ENCODE data around the gene HOXA11.

The HOXA11 gene

DNA sequence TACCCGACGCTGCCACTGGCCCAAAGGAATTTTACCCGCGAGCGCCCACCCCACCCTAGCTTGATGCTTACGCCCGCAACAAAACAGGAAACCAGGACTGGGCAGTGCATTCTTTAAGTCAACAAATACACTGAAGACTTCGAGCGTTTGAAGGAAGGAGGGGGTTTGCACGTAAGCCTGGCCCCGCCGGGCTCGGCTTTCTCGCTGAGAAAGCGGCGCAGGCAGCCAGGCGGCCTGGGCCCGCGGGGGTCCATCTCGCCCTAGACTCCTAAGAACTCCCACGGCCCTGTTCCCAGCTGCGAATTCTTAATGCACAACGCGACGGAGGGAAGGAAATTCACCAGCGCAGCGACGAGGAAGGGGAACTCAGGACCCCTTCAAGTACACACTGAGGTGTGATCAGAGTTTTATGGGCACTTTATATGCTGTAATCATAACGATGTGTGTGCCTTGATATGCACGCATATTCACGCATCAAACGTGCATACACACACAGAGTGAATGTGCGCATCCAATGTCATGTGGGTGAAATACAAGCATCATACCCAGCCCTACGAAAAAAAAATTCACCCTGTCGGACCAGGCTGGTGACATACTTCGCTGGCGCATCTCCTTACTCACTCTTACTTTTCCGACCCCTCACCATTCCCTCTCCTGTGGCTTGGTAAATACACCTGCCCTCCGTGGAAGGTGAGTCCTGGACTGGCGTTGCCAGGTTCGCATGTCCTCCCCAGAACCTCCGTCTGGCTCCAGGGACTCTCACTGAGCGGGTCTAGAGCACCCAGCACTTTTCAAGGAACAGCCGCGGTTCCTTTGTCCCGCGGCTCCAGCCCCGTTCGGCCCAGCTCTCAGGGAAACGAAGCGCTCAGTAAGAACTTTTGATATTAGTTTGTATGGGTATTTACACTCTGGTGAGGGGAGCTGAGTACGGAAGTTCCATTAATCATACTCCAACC lies 20.6 kb upstream of the HOXA11 start:
- DNase-seq: no peak

GRCh38 chr7:27204851-27205322 lies 19.9 kb upstream of the HOXA11 start:
- no peak for DNase-seq

DNA sequence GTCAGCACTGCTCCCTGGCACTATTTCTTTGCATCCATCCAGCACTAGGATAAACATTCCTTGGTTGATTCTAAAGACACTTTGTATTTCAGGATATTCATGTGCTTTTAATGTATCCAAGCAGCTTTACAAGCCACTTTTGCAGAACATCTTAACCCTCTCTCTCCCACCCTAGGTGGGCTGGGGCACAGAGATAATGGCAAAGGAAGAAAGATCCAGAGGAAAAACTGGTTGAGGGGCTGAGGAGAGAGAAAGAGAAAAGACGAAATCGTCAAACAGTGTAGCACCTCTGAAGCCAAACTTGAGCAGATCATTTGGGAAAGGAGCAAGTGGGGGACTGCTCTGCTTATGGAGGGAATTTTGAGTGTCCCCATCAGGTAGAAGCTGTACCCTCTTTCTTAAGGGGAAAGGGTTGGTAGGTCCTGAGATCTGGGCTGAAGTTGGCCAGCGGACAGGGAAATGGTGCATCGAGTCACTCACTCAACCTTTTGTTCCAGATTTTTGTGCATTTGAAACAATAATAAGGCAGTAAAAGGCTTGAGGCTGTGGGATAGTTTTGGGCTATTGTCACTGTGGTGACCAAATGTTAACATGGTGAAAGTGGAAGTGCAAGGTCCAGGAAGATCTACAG lies 19.0 kb upstream of the HOXA11 start:
- DNase-seq: no peak

DNA sequence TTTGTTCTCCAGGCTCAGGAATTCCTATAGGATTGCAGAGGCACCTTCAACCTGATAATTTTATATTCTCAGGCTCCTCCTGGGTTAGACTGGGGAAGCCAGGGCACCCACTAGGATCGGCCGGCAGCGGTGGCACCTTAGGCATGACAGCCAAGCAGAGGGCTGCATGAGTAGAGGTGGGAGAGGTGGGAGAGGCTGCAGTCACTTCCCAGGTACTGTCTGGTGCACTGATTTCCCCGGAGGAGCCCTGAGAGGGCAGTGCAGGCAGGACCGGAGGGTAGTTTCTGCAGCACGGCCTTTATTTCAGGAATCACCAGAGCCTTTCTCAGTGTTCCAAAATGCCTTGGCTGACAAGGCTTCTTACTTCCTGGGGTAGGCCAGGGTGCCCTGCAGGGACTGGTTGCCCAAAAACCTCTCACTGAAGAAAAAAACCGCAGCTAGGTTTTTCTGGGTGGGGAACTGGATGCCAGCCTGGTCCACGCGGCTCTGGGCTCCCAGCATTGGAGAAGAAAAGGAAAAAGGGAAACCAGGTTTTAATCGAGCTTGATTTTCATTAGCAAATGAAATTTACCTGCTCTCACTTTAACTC lies 18.4 kb upstream of the HOXA11 start:
- DNase-seq: no peak

- DNase-seq: no peak
Observed at GRCh38 chr7:27202862-27203134, 17.8 kb upstream of the HOXA11 start.

- no peak for DNase-seq
Observed at GRCh38 chr7:27202018-27202861, 17.2 kb upstream of the HOXA11 start.

GRCh38 chr7:27201580-27202017 lies 16.6 kb upstream of the HOXA11 start:
- no peak for DNase-seq

DNA sequence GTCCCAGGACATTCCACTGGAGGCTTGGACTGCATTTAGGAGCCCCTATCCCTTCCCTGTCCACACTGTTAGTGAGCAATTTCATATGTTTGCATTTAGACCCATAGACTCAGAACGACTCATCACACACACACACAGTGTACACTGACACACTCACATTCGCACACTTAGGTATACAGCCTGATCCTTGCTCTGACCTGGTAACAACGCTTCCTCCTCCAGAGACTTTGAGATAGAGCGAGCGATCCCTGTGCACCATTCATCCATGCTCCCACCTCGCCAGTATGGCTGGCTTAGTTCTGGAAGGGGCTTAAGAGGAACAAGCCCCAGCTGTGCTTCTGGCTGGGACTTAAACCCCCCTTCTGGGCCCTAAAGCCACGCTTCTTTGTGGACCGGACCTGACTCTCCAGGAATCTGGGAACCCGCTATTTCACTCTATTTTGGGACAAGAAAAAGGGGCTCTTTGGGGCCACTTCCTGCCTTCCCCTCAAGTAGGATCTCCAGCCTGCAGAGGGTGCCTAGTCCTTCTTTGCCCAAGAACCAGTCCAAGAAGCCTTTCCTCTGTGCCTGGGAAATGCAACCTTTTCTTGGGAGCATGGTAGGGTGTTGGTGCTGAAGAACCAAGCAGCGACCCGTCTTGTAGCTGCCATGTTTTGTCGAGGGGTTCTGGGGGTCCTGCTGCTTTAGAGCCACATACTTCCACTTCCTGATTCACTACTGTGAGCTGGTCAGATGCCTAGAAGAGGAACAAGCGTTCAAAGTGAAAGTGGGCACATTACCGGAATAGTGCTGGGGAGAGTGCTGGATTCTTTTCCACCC lies 15.9 kb upstream of the HOXA11 start:
- DNase-seq: peak; percentile 20

DNA sequence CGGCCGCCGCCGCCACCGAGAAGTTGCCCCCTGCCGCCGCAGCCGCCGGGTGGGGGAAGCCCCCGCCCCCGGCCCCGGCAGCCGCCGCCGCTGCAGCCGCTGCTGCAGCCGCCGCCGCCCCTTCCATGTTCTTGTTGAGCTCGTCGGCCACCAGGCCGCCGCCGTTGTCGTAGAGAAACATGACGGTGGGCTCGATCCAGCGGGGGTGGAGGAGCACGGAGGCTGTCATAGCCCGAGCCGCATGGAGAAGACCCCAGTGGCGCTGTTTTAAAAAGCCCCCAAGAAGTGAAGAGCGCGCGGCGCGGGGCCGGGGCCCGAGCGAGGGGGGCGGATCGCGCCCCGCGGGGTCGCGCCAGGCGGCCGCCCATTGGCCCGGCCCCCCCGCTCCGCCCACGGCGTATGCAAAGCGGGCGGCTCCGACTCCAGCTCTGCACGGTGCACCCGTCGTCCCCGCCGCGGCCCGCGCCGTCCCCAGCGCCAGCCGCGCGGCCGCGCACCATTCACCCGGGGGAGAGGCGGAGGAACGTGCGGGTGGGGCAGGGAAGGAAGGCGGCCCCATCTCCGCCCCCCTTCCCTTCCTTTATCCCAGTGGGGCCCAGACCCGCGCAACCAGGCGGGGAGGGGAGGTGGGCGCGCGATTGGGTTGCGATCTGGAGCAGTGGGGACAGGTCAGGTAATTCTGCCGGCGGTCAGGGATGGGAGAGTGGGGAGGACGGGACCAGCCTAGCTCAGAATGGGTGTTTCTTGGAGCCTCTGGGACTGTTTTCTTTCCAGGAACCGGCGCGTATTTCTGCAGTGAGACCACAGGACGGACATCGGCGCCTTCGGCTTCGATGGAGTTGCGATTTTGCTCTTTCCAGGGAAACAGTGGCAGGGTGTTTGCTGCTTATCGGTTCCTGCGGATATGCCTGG lies 15.1 kb upstream of the HOXA11 start, which contains the start of gene HOXA13:
Gene HOXA13, minus strand, starts transcription at position 243 of the 912 bp plus-strand sequence. Its CDS starts 14 bp downstream, at position 229.
- DNase-seq: peak; percentile 61

DNA sequence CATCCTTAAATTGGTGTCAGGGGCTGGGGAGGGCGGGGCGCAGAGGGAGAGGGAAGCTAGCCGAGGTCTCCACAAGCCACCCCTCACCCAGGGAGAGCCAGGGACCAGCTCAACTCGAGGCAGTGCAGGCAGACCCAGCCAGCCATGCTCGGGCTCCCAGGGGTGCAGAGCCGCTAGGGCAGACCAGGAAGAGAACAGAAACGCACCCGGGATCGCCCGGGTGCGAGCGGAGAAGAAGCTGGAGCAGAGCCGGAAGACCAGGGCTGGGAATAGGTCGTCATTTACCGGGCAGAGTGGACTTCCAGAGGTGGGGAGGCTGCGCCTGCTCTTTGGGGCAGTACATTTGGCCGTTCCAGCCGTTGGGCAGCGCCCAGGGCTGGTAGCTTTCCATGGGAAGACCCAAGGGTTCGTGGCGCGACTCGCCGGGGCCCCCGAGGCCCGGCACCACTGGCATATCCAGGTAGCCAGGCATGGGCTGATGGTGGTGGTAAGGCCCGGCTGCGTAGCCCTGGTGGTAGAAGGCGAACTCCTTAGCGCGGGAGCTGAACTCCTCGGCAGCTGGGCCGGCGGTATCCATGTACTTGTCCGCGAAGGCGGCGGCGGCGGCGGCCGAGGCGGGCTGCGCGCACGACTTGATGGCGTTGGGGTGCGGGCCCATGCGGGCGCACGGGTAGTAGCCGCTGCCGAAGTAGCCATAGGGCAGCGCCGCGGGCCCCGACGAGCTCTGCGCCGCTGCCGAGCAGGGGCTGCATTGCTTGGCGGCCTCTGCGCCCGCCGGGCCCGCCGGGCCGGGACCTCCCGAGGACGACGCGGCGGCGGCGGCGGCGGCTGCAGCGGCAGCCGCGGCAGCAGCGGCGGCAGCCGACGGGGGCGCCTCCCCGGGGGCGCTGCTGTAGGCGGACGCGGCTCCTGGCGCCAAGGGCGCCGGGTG lies 14.1 kb upstream of the HOXA11 start:
- no peak for DNase-seq

- DNase-seq: no peak
Observed at GRCh38 chr7:27198138-27198841, 13.3 kb upstream of the HOXA11 start.

GRCh38 chr7:27197137-27198042 lies 12.4 kb upstream of the HOXA11 start:
- no peak for DNase-seq

DNA sequence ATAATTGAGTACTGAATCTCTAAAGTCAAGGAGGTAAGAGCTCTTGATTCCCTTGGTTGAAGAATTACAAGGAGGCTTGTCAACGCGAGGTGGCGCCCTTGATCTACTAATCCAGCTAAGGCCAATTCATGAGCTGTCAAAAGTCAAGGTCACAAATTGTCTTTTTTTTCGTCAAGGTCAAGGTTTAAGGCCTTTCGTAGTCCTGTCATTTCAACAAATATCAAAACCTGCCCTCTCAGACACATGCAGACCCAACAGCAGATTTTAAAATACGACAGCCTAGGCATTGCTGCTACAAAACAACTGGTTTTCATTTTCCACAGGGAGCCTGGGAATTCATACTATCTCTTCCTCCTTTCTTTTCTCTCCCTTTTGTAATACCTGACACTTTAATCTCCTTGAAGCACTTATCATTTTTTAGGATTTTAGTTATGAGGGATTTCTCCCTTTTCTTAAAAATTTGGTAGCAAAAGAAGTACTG lies 11.3 kb upstream of the HOXA11 start:
- peak; percentile 72 for DNase-seq

- no peak for DNase-seq
Observed at GRCh38 chr7:27194686-27195379, 9.8 kb upstream of the HOXA11 start.

GRCh38 chr7:27194002-27194352 lies 8.9 kb upstream of the HOXA11 start:
- DNase-seq: no peak

DNA sequence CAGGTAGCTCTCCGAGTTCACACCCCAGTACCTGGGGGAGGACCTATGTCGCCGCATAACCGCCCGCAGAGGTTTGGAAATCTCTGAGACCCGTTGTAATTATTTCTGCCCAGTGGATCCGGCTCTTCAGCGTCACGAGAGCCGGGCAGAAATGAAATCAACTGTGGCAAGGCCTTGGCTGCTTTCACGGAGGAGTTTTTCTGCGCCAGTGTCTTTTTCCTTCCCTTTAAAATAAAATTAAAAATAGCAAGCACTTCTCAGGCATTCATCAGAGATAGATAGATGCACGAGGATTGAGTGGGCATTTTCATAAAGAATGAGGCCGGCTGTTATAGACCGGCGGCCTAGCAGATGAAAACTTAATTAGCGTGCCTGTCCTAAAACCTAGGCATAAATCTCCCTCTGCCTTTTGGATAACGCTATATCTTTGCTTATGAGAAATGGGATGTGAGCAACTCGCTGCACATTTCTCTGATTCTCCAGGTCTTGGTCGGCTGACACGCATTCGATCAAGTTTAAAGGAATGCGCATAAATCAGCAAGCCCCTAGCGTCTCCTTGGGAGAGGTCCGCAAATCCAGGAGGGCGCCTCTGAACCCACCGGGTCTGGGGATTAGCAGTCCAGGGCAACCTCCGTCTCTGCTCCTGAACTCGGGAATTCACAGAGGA lies 8.4 kb upstream of the HOXA11 start:
- DNase-seq: no peak

All from GDM1 (cell line).